NCI-H1436 (cell line): ENCODE data around the gene CCT8.
"Not testable (repeated sequence)": the region's sequence is repeated elsewhere in the genome, so short reads cannot be mapped to it uniquely, and the experiment has no call there.

Experiments
- DNase-seq: peaks from one replicate; lab custom pipeline; 2025; lab: John Stamatoyannopoulos, UW

CCT8 gene

DNA sequence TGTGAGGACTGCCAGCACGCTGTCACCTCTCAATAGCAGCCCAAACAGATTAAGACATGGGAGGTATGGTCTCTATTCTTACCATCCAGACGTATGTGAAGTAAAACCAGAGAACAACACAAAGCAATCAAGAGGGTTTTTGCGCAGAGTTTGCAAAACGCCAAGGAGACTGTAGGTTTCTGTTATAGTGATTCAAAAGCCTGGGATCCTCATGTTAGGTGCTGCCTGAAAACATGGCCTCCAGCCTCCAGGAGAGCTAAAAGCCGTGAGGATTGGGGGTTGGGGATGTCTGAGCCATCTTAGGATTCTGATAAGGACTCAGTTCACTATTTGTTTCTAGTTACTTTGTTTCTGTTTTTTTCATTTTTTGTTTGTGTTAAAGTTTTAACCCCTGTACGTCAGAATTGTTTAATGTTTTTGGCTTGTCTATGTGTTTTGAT lies 4.2 kb upstream of the CCT8 start:
- no peak for DNase-seq

DNA sequence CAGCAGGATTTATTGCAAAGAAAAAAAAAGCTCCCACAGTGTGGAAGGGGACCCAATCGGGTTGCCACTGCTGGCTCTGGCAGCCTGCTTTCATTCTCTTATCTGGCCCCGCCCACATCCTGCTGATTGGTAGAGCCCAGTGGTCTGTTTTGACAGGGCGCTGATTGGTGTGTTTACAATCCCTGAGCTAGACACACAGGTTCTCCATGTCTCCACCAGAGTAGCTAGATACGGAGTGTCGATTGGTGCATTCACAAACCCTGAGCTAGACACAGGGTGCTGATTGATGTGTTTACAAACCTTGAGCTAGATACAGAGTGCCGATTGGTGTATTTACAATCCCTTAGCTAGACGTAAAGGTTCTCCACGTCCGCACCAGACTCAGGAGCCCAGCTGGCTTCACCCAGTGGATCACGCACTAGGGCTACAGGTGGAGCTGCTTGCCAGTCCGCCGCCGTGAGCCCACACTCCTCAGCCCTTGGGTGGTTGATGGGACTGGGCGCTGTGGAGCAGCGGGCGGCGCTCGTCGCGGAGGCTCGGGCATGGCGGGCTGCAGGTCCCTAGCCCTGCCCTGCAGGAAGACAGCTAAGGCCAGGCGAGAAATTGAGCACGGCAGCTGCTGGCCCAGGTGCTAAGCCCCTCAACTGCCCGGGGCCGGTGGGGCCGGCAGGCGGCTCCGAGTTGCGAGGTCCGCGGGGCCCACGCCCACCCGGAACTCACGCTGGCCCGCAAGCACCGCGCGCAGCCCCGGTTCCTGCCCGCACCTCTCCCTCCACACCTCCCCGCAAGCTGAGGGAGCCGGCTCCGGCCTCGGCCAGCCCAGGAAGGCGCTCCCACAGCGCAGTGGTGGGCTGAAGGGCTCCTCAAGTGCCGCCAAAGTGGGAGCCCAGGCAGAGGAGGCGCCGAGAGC lies 3.5 kb upstream of the CCT8 start:
- DNase-seq: not testable (repeated sequence)

DNA sequence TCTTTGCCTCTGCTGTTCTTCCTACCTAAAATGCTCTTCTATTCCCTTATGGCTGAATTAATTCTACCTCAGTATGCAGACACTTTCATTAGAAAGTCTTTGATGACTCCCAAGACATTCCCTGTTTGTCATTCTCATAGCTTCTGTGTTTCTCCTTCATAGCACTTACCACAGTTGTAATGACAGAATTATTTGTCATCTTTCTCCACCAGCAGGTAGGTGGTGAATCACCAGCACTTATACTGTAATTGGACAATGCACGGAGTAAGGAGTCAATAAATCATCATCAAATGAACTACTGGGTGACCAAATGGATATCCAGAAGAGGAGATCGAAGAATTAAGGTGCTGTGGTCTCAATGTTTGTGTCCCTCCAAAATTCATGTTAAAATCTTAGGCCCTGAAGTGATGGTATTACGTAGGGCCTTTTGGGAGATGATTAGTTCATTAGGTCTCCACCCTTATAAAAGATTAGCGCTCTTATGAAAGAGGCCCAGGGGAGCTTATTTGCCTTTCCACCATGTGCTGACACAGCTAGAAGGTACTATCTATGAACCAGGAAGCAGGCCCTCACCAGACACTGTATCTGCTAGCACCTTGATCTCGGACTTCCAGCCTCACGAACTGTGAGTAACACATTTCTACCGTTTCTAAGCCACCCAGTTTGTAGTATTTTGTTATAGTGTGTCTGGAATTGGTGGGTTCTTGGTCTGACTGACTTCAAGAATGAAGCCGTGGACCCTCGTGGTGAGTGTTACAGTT lies 2.4 kb upstream of the CCT8 start:
- no peak for DNase-seq

DNA sequence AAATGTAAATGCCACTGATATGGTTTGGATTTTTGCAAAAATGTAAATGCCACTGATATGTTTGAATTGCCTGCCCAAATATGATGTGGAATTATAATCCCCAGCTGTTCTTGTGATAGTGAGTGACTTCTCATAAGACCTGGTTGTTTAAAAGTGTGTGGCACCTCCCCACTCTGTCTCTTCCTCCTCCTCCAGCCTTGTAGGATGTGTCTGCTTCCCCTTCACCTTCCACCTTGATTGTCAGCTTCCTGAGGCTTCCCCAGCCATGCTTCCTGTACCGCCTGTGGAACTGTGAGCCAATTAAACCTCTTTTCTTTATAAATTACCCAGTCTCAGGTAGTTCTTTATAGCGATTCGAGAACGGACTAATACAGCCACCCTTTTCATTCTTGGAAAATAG lies 1.3 kb upstream of the CCT8 start:
- DNase-seq: no peak

DNA sequence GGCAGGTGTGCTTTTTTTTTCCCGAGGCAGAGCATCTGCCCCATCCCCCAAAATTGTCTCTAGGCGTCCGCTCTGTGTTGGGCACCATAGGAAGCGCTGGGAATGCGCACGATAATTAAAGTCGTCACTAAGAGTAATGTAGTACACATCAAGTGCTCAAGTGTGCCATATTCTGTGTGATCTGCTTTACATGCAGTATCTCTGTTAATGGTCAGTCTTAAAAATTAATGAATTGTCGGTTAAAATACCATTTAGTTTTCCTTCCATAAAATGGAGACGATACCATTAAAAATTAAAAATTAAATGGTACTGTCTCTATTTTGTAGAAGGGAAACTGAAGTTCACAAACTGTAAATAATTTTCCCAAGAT lies 544 bp upstream of the CCT8 start:
- peak; percentile 69 for DNase-seq

DNA sequence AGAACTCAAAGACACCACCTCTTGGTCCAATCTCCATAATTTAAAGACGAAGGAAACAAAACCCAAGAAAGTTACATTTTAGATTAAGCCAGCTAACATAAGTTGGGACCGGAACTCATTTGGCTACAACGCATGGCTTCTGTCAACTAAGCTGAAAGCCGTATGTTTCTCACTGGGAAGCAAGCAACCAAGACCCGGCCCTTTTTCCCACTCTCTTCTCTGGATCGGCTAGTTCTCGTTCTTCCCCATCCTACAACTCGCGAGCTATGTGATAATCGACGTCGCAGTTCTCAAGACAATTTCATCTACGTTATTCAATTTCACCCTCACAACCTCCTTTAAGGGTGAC lies 601 bp downstream of the CCT8 start:
- DNase-seq: no peak

DNA sequence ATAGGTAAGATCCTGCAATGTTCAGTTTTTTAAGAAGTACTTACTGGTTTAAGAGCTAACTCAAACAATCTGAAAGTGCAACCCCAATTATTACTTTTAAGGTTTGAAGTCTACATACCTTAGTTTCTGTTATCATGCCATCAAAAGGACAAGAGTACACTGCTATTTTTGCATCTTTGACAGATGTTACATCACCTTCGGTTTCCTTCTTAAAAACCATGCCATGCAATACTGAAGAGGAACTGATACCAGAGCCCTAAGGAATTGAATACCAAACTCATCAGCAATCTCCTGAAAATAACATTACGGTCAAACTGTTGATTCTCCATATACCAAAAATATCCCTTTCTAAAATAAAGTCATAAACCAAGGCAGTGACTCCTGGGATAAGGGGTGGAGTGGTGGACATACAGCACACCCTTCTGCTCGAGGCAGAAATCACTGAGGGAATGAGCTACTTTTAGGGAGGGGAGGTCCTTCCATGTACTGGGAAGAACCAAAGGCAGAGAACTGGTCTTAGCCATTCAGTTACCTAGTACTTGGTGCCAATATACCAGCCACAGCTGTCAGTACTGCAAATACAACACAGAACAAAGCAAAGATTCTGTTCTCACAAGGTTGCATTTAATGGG lies 8.5 kb downstream of the CCT8 start:
- DNase-seq: no peak

DNA sequence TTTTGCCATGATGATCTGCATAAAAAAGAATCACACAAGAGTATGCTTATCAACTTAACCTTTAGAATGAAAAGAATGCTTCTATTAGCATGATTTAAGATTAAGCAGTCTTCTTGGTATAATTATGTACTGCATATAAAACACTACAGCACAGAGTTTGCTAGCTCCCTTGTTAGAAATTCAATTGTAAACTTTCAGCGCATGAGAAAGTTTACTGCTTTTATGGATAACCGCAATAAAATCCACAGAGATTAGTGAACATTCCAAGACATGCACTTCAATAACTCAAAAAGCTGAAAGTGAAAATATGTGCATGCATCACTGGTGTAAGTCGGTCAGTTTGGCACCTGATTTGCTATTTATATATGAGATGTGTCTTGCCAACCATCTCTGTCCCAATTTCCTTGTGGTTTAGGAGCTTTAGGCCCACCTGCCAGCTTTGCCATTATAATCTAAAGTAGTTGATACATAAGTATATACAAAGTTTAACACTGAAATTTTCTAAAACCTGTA lies 16.9 kb downstream of the CCT8 start:
- DNase-seq: no peak

DNA sequence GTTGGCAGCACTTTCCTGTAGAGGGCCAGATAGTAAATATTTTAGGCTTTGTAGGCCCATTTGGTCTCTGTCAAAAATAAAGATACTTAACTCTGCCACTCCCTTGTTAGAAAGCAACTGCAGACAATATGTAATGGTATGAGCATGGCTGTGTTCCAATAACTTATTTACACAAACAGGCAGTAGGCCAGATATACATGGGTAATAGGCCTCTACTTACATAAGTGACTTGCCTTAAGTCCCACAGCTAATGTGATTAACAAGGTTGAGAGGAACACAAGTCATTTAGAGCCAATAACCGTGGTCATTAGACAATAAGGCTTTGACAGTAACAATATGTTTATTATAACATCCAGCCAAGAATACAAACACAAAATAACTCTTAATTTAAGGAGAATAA lies 17.4 kb downstream of the CCT8 start:
- DNase-seq: no peak

DNA sequence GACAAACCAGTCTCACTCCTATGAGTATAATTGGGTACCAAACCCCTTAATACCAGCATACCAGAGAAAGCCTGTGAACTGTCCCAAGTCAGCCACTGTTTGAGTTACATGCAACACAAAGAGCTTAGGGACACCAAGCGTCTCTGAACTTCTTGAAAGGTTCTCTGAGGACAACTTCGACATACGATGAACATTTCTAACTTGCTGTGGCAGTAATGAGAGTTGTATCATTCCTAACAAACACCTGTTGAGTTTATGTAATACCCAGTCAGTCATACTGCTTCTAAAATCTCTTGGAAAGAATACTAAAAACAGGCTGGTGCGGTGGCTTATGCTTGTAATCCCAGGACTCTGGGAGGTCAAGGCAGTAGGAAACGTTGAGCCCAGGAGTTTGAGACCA lies 18.4 kb downstream of the CCT8 start:
- DNase-seq: no peak

DNA sequence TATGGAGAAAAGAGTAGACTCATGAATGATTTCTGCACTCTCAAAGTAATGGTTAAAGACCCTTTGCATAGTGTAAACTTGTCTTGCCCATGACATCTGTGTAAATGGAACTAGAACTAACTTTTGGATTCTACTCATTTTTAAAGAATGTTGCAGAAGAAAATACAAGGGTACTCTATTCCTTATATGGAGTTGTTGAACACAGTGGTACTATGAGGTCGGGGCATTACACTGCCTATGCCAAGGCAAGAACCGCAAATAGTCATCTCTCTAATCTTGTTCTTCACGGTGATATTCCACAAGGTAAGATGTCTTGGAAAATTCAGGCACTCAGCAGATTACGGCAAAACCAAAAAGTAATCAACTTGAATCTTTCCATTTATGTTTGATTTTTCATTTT lies 19.8 kb downstream of the CCT8 start:
- DNase-seq: no peak

DNA sequence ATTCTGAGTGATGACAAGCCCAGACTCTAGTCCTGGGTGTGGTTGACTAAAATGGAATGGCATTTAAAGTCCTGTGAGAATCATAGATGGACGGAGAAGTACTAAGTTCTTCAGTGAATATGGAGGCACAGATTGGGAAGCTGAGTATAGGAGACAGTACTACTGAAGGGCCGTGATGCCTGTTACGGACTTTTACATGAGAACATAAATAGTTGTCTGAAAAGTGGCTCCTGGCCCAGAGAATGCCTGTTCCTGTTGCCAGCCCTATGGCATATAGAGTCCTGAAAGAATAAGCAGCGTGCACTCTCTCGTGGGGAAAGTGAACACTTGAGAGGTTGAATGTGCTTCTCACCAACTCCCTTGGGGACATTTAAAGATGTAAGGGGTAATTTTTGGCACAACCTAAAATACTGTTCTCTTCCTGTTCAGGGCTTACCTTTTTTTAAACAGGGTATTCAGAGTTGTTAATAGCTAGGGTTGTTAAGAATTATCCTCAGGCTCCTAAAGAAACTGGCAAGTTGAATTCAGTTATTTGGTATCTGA lies 20.4 kb downstream of the CCT8 start:
- DNase-seq: peak; percentile 52

DNA sequence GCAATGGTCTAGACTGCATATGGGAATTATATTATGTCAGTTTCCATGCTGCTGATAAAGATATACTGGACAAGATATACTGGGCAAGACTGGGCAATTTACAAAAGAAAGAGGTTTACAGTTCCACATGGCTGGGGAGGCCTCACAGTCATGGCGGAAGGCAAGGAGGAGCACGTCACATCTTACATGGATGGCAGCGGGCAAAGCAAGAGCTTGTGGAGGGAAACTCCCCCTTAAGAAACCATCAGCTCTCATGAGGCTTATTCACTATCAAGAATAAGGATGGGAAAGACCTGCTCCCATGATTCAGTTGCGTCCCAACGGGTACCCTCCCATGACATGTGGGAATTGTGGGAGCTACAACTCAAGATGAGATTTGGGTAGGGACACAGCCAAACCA lies 21.2 kb downstream of the CCT8 start:
- no peak for DNase-seq

DNA sequence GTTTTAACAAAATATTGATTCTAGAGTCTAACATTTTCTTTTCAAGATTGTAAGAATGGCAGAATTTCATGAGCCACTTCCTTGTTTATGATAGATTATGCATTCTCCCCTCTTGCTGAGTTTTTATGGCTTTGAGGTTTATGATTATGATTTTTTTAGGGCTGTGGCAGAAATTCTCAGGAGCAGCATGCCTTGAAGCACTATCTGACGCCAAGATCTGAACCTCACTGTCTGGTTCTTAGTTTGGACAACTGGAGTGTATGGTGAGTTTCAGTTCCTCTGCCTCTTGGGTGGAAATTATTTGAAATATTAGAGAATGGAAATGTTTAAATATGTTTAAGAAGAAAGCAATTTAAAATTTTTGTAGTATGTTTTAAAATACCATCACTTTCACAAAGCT lies 38.8 kb downstream of the CCT8 start:
- no peak for DNase-seq

DNA sequence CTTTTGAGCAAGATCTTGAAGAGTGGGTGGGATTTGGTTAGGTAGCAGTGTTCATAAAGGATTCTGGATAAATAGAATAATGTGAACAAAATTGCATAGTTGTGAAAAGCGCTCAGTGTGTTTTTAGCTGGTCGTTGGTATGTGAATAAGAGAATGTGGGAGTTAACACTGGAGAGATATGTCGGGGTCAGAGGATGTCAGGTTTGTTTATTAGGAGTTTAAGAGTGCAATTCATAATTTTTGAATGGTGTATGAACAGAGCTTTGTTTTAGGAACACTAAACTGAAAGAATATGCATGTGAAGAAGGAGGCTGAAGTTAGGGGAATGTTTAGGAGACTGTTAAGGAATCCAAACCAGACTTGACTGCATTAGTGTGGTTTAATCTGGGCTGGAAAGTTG lies 39.6 kb downstream of the CCT8 start:
- DNase-seq: no peak

DNA sequence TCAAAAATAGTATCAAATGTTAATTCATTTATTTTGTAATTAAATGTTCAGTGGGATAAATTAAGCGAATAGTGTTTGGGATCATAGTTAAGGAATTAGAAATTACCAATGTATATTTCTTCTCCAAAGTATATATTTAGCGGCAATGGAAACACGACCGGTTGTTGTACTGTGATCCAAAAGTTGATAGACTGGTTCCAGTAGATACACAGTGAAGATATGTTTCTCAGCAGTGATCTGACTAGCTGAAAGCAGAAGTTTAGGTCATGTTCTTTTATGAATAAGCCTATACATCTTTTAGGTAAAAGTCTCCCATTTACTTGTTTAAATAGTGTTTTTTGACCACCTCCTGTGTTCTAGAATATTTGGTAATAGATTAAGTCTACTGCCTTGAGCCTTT lies 40.1 kb downstream of the CCT8 start:
- no peak for DNase-seq

DNA sequence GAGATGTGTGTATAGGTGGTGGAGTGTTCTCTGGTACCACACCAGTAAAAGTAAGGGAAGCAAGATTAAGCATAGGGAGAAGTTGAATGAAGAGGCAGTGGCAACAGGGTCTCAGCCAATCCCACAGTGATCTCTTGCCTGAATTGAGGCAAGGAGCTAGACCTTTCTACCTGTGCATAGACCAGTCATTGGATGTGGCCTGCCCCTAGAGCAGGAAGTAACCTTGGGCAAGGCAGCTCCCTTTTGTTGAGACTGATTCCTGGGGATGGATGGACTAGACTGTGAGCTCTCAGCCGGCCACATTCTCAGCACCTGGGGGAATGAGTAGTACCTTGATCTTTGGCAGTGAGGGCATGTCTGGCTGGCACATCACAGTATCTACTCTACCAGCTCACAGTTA lies 42.5 kb downstream of the CCT8 start:
- no peak for DNase-seq

DNA sequence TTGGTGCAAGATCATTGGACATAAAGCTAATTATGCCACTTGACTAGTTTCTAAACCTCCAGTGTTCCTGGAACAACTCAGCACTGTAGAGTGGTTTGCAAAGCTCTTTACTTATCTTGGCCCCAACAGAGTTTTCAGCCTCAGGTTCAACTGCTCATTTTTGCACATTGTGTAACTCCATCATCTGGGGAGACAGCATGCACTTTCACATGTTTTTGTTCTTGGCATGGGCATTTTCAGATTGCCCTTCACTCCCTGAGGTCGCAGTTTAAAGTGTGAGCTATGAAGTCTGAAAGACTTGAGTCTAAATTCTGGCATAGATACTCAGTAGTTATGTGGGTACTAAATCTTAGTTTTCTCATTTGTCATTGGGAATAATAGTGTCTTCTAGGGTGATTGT lies 43.9 kb downstream of the CCT8 start:
- no peak for DNase-seq

DNA sequence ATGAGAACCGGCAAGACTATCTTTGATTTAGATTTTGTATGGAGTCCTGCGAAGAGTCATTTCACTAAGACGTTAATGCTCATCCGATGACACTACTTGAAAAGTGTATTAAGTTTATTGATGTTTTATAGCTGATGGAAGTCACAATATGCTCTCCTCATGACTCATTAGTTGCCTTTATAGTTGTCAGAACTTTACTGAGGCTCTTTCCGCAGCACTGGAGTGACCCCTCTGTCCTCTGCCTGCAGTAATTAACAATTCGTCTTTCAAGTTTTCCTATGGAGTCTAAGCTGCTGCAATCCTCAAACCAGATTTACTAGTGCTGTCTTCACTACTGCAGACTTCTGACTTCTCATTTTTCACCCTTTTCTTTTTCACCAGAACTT lies 48.1 kb downstream of the CCT8 start:
- DNase-seq: no peak

DNA sequence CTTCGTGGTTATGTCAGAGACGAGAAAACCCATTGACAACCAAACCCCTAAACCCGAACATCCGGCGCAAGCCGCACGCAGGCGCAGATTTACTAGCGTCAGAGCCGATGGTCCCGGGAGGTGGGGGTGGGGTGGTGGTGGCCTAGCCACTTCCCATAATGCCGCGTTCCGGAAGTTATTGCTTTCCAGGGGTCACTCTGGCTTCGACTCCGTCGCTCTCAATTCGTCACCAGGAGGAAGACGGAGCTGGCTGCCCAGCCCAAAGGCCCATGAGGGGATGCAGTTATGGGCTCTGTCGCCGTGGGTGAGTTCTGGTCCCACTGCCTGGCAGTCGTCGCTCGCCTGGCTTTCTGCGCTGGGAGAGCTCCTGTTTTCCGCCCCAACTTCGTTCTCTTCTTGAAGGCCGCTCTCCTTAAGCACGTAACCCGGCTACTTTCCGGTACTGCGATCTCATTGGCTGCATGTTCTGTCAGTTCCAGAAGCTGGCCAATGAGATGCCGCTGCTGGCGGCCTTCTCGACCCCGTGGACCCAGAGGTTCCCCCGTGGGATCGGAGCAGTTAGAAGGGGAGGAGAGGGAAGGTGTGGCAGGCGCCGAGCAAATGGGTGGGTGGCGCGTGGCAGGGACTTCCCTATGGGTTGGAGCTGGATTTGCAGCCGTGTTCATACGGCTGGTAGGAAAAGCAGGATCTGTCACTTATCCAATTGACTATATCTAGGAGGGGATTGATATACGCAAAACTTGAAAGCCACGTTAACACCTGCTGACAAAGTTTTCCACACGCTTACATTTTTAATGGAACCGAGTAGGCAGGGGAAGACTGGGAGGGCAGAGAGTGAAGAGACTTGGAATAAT lies 48.7 kb downstream of the CCT8 start, which contains the start of gene USP16:
USP16 (plus strand) TSS at position 195 of the 854 bp plus-strand sequence. CDS start 3,246 bp downstream, outside the sequence.
- DNase-seq: peak; percentile 91

DNA sequence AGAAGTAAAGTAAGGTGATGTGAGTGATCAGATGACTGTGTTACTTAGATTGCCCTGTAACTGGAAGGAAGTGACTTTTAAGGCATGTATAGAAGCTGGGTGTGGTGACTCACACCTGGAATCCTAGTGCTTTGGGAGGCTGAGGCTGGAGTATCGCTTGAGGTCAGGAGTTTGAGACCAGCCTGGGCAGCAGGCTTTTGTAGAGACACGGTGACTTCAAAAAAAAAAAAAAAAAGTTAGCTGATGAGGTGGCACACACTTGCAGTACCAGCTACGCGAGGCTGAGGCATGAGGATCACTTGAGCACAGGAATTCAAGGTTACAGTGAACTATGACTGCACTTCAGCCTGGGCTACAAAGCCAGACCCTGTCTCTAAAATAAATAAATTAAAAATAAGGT lies 51.3 kb downstream of the CCT8 start:
- DNase-seq: no peak
